GM18511 (cell line): ENCODE results near the gene SH3BGR.

Source experiments
- ATAC-seq: cut with Tn5 transposase; IDR thresholded peaks from one replicate; pipeline ENCODE4 v1.9.1; 2021; ENCODE audit warnings: mild to moderate bottlenecking, moderate library complexity; ENCODE audit not compliant: unreplicated experiment

SH3BGR gene

DNA sequence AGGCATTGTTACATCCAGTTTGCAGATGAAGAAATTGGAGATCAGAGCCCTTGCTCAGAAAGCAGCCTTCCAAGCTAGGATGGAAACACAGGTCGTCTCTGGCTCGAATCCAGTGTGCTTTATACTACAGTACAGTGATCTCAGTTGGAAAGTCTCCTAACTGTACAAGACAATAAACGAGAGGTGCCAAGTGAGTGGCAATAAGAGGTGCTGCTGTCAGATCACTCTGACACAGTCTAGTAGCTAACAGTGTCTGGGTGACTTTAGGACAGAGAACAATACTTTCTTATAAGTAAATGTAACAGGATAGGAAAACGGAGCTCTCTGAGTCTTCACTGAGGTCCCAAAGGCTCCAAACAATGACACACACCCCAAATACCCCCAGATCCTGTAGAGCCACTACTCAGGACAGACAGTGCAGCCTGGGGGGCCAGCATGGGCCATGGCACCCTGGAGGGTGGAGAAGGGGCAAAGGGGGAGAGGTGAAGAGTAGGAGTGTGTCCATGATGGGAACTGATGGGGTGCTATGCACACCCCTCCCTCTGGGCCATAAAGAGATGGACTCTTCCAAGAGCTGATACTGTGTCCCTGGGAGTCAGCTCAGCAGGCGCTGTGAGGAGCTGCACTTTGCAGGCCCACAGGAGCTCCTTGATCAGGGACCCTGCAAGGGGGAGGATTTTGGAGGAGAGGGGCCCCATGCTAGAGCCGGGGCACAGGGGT is 3.3 kb downstream of the SH3BGR start:
- no peak for ATAC-seq

DNA sequence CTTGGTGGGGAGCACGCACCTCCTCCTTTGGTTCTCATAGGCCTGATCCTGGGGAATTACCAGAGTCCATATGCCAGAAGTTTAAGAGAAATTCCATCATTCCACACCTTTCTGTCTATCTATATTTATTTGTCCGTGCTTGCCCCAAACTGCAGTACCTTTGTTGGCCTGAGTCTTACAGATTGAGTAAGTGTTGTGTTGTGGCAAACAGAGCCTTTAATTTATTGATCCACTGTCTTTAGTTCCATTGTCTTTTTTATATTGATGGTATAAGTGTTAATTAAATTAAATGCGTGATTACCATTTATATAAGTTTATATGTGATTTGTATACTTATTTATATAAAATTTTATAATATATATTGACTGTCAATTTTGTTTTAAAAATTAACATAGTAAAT is 4.9 kb downstream of the SH3BGR start:
- ATAC-seq, result no peak

DNA sequence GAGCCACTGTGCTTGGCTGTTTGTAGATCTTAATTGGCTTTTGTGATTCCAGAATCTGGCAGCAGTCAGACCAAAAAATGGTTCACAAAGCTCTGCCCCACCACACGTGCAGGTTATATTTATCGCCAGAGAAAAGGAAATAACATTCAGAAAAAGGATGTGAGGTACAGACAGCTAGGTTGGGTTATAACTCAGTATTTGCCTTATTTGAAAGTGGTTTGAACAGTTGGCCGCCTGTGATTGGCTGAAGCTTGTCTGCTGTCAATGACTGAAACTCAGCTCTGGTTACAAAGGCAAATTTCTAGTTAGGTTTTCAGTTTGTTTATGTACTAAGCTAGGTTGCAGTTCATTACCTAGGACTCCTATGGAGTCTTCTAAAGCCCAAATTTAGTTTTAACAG is 9.6 kb downstream of the SH3BGR start:
- ATAC-seq, result peak; percentile 52

DNA sequence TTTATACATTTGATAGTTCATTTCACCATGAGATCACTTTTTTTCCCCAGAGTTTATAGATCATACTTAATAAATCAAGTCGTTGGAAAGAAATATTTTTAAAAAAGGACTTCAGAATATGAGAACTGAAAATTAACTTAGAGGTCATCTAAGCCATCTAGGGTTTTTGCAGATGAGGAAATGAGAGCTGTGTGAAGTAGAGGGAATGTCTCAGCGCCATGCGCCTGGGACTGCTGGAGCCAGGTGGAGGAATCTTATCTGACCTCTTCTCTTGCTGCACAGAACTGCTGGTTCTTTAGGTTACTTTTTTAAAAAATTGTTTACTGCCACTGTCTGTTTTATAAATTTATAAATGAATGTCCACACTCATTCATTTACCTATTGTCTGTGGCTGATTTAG is 11.5 kb downstream of the SH3BGR start:
- no peak for ATAC-seq

- no peak for ATAC-seq
Measured at GRCh38 chr21:39466584-39466983, 14.8 kb downstream of the SH3BGR start.

DNA sequence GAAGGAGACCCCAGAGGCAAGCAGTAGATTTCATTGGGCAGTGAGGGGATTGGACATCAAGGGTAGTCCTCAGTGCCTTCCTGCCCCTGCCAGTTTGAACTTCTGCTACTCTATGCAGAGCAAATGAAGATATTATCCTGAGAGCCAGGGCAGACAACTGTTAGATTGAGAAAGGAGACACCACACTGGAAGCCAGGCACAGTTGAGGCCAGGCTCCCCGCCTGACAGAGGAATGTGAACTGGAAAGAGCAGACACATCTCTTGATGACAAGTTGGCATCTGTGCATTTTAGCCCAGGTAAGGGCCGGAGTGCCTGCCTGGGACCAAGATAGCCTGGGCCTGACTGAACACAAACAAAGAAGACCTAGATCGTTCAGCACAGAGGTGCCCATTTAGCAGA is 16.0 kb downstream of the SH3BGR start:
- no peak for ATAC-seq

GRCh38 chr21:39468559-39468958 is 16.8 kb downstream of the SH3BGR start:
- no peak for ATAC-seq

DNA sequence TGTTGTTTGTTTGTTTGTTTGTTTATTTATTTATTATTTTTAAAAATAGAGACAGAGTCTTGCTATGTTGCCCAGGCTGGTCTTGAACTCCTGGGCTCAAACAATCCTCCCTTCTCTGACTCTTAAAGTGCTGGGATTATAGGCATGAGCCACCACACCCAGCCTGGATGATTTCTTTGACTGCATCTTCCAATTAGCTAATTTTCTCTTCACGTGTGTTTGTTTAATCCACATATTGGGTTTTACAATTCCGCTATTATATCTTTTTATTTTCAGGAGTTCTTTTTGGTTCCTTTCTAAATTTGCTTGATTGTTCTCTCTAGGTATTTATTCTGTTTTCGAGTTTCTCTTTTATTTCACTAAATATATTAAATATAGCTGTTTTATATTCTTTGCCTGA is 19.8 kb downstream of the SH3BGR start:
- no peak for ATAC-seq

DNA sequence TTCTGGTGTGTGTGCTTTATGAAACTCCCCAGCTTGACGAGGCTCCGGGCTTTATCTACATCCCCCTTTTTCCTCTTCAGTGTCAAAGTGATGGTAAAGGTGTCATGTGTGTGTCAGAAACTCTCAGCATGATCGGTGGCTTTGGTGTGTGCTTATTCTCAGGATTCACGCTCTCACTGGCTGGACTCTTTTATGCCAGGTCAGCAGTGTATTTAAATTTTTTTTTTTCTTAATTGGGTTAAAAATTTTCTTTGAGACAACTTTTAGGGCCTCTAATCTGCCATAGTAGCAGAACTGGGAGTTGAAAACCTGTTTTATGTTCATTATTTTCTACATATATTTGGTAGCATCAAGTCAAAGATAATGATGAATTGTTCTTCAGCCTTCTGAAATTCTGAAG is 21.0 kb downstream of the SH3BGR start:
- ATAC-seq, result no peak

GRCh38 chr21:39474611-39475010 is 22.8 kb downstream of the SH3BGR start:
- no peak for ATAC-seq

DNA sequence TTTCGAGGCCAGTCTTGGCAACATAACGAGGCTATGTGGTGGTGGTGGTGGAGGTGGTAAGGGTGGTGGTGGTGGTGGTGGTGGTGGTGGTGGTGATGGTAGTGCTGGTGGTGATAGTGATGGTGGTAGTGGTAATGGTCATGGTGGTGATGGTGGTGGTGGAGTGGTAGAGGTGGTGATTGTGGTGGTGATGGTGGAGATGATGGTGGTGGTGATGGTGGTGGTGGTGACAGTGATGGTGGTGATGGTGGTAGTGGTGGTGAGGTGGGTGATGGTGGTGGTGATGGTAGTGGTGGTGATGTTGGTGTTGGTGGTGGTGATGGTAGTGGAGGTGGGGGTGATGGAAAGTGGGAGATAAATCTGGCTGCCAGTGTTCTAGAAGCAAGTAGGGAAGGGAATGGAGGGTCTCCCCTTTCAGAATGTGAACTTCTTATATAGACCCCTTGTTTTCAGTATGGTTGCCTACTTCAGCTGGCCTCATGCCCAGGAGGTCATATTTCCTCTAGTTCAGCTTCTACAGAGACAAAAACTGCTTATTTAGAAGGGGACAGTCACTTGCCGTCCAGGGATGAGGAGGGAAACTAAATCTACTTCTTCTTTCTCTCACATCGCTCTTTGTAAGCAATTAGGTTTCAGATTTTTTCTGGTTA is 27.5 kb downstream of the SH3BGR start:
- no peak for ATAC-seq

- ATAC-seq, result no peak
Measured at GRCh38 chr21:39479814-39480182, 28.0 kb downstream of the SH3BGR start.

DNA sequence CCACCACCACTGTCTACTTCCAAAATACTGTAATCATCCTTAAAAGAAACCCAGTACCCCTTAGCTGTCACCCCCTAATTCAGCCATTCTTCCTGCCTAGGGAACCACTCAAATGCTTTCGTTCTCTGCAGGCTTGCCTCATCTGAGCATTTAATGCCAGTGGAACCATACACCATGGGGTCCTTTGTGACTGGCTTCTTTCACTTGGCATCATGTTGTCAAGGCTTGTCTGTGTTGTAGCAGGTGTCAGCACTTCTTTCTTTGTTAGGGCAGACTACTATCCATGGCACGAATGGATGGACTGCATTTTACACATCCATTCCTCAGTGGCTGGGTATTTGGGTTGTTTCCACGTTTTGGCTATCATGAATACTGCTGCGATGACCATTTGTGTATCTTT is 28.5 kb downstream of the SH3BGR start:
- no peak for ATAC-seq

DNA sequence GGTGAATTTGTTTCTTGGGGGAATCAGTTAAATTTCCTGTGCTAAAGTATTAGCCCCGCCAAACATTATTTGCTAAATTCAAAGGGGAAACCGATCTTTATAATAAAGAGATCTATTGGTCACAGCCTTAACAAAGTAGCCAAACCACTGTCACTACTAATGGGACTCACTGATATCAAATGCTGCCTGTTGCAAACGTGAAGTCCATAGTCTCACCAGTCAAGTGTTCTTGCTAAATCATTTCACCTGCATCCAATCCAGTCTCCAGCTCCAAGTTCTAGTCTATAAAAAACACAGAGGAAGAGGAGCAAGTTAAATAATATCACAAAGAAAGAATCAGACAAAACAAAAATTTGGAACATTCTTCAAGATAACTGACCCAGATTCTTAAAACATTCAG is 30.1 kb downstream of the SH3BGR start:
- no peak for ATAC-seq

DNA sequence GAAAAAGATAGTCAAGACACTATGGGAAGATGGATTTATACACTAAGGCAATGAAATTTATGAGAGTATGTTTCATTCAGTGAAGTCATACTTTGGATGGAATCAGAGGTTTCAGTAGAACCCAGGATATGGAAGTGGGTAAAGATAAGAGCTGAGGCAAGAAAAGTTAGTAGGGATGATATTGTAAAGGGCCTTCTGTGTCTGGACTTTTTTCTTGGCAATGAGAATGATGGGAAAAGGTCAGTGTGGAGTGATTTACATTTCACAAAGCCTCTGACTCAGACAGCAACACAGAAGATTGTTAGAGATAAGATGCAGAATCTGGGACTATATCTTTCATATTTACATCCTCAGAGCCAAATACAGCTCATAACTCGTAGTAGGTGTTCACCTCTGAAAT is 32.1 kb downstream of the SH3BGR start:
- no peak for ATAC-seq

GRCh38 chr21:39484711-39485276 is 33.0 kb downstream of the SH3BGR start:
- no peak for ATAC-seq

- no peak for ATAC-seq
Measured at GRCh38 chr21:39489380-39489924, 37.7 kb downstream of the SH3BGR start.

DNA sequence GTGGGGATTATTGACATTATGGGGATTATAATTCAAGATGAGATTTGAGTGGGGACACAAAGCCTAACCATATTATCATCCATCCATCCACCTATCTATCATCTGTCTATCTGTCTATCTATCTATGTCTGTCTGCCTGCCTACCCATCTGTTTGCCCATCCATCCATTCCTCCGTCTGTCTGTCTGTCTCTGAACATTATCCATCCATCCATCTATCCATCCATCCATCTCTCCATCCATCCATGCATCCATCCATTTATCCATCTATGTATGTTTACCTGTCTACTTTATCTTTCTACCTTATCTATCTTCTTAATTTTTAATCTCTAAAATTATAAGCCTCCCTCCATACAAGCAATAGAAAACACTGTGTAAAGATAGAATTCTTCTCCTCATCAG is 47.4 kb downstream of the SH3BGR start:
- no peak for ATAC-seq

DNA sequence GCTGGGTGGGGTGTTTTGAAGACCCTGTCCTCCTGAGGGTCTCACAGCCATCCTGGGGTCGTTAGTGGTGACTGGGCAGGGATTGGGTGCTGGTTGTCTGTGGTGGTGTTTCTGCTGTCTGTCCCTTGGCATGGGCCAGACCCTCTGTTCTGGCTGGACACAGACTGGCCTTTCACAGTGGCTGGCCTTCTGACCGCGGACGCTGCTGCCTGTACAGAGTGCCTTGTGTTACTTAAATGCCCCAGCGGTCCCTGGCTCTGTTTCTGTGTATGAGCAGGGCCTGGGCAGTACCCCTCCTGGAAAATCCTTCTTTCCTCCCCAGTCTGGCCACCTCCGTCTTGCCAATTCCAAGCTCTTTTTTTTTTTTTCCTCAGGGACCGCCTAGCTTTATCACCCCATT is 50.9 kb downstream of the SH3BGR start:
- no peak for ATAC-seq

DNA sequence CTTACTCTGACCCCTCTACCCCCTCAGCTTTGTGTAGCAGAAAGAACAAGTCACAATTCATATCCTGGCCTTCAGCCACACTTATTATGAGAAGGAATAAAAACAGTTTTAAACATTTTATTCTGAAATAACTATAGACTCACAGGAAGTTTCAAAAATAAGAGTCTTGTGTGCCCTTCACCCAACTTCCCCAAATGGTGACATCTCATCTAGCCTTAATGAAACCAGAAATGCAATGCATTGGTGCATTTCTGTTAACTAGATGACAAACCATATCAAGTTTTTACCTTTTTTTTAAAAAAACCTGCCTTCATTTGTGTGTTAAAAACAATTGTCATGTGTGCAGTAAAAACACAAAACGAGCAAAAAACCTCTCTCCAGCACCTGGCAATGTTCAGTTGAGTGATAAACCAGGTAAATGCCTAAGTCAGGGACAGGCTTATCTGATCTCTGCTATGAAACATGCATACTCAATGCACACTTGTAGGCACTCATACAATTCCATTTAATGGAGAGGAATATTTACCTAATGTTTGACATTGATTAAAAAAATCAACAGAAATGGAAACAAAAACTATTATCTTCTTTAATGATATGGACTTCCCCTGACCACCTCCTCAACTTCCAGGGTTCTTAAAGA is 51.5 kb downstream of the SH3BGR start:
- no peak for ATAC-seq

GRCh38 chr21:39504230-39504629 is 52.5 kb downstream of the SH3BGR start:
- ATAC-seq, result no peak

GRCh38 chr21:39510240-39510639 is 58.5 kb downstream of the SH3BGR start:
- no peak for ATAC-seq
